BJ (cell line): Measurements from ENCODE around the gene SNX15. TPM values are rescaled to one million over a fixed set of nuclear protein-coding genes. Genes with fewer than 3 reads are reported as not detected.

ENCODE experiments used
- CTCF ChIA-PET: fragments of 350-600 bp; formaldehyde crosslinking; extraction: SDS; loops from one replicate; lab custom pipeline; 2021; ENCODE audit warnings: antibody characterized with exemption, inconsistent platforms; lab: Yijun Ruan, JAX
- POLR2A ChIA-PET: fragments of 300-600 bp; sonication (Branson Sonifier 250); formaldehyde crosslinking; extraction: SDS; loops from one replicate; lab custom pipeline; 2021; ENCODE audit warnings: antibody characterized with exemption; lab: Charles Lee
- DNase-seq: peaks from one replicate; pipeline ENCODE4 v3.0.0-alpha.2; 2011; ENCODE audit warnings: low read depth
- H3K27me3 ChIP-seq: 2 replicates; pipeline ENCODE4 v1.6.0; 2011; ENCODE audit warnings: low read length; ENCODE audit not compliant: control insufficient read depth, insufficient read depth
- H3K36me3 ChIP-seq: 2 replicates; pipeline ENCODE4 v1.5.1; 2011; ENCODE audit warnings: low read length; ENCODE audit not compliant: control insufficient read depth, insufficient read depth
- H3K4me3 ChIP-seq: 2 replicates; pipeline ENCODE4 v1.5.1; 2011; ENCODE audit warnings: low read depth, mild to moderate bottlenecking, control low read depth, low read length
- CTCF ChIP-seq: IDR thresholded peaks from 2 replicates; pipeline ENCODE4 v1.5.1; 2011; ENCODE audit warnings: low read depth, mild to moderate bottlenecking, control low read depth, inconsistent platforms, low read length, moderate library complexity; ENCODE audit not compliant: insufficient read depth
- polyA plus RNA-seq: library from polyadenylated mRNA; depleted of rRNA; stranded (reverse); fragments of >200 nt; gene quantifications from 2 replicates; pipeline ENCODE4 v1.2.3, GENCODE V29; 2011

Gene SNX15
- polyA plus RNA-seq, 1 experiment: 15.3 TPM

GRCh38 chr11:65059523-65059922 lies 32.3 kb downstream of the SNX15 start:
- Histone ChIP-seq H3K4me3 (no peak overlapping the region), H3K27me3 (0 out of 2 replicates have a peak, but pooled peaks cover 2% of the 10 kb centered on the region), H3K36me3 (no peaks in the 10 kb centered on the region)
- DNase-seq: no peak
- CTCF ChIA-PET: interaction anchor here (1.2 kb wide), 1 partner anchor 10 kb away, joined by 3 read pairs; no protein-coding TSS in a partner anchor
- no peak for TF ChIP-seq CTCF
- POLR2A ChIA-PET: no interaction called here

DNA sequence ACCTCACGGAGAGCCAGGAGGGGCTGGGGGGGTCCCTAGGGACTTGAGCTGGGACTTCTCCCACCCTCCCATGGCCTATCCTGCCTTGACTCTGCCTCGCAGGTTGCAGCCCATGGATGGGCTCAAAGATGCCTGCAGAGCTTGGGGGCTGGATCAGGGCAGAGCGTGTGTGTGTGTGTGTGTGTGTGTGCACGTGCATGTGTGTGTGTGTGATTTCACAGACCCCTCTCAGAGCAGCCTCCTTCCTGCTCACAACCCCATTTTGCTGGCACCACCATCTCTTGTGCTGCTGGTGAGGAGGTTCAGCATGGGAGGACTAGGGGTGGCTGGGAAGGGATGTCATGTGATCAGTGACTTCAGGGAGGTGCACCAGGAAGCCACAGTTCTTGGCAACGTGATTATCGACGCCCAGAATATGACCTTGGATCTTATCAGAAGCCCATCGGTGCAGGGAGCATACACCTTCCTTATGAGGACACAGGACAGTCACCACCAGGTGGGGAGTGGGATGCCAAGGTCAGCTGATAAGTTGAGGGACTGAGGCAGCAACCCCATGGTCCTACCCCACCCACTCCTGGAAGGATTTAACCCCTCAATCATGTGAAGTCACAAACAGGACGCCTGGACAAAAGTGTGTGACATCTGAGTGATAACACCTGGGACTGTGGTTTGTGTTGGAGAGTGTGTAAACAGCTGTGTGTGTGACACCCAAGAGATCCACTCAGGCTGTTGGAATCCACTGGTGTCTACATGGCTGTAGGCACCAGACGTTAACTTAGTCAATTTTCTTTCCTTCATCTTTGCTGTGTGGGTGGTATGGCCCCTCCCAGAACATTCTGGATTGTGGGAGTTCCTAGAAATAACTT lies 33.0 kb downstream of the SNX15 start:
- Histone ChIP-seq H3K36me3 (no peaks in the 10 kb centered on the region), H3K4me3 (no peak overlapping the region), H3K27me3 (no peaks in the 10 kb centered on the region)
- DNase-seq: no peak
- CTCF ChIA-PET: interaction anchor here (0.7 to 1.2 kb wide), 2 partner anchors 11 to 13 kb away, joined by 3 read pairs; no protein-coding TSS in a partner anchor
- POLR2A ChIA-PET: no interaction called here
- no peak for TF ChIP-seq CTCF

GRCh38 chr11:65060913-65061408 lies 33.7 kb downstream of the SNX15 start:
- POLR2A ChIA-PET: no interaction called here
- H3K27me3 ChIP-seq: no peaks in the 10 kb centered on the region
- DNase-seq: no peak
- peak; percentile 32; the same call in 1 of the 2 replicates for TF ChIP-seq CTCF
- no peak overlapping the region for H3K4me3 ChIP-seq
- no peaks in the 10 kb centered on the region for H3K36me3 ChIP-seq
- CTCF ChIA-PET: no interaction called here

GRCh38 chr11:65063532-65063931 lies 36.3 kb downstream of the SNX15 start:
- POLR2A ChIA-PET: no interaction called here
- Histone ChIP-seq H3K4me3 (no peak overlapping the region), H3K36me3 (no peaks in the 10 kb centered on the region), H3K27me3 (no peaks in the 10 kb centered on the region)
- no peak for DNase-seq
- CTCF ChIA-PET: interaction anchor here (2.3 kb wide), 1 partner anchor 10 kb away, joined by 7 read pairs; no protein-coding TSS in a partner anchor
- TF ChIP-seq CTCF: no peak

DNA sequence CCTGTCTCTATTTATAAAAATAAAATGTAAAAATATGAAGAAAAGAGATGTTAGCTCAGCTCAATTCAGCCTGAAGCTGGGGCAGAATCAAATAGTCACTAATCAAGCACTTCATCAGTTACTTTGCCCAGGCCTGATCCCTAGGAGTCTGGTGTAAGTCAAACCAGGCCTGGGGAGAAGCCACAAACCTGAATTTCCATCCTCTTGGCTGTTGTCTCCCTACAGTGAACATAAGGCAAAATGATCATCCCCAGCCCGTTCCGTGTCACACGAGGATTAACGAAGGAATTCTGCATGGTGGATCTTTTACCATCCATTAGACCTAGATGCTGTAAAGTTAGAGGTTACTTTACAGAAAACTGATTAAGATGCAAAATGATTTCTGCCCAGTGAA lies 37.6 kb downstream of the SNX15 start:
- CTCF ChIA-PET: interaction anchor here (2.3 kb wide), 1 partner anchor 8 kb away, joined by 7 read pairs; no protein-coding TSS in a partner anchor
- DNase-seq: no peak
- H3K4me3 ChIP-seq: no peak overlapping the region
- H3K27me3 ChIP-seq: no peaks in the 10 kb centered on the region
- POLR2A ChIA-PET: no interaction called here
- no peaks in the 10 kb centered on the region for H3K36me3 ChIP-seq
- no peak for TF ChIP-seq CTCF
